GM19438 (cell line): ENCODE measurements around the gene ARHGAP42.
"Not testable (repeated sequence)": the region's sequence is repeated elsewhere in the genome, so short reads cannot be mapped to it uniquely, and the experiment has no call there.

Experiments used
- ATAC-seq: cut with Tn5 transposase; IDR thresholded peaks from one replicate; pipeline ENCODE4 v1.9.1; 2021; ENCODE audit warnings: low read depth; ENCODE audit not compliant: unreplicated experiment

Gene ARHGAP42, protein sequence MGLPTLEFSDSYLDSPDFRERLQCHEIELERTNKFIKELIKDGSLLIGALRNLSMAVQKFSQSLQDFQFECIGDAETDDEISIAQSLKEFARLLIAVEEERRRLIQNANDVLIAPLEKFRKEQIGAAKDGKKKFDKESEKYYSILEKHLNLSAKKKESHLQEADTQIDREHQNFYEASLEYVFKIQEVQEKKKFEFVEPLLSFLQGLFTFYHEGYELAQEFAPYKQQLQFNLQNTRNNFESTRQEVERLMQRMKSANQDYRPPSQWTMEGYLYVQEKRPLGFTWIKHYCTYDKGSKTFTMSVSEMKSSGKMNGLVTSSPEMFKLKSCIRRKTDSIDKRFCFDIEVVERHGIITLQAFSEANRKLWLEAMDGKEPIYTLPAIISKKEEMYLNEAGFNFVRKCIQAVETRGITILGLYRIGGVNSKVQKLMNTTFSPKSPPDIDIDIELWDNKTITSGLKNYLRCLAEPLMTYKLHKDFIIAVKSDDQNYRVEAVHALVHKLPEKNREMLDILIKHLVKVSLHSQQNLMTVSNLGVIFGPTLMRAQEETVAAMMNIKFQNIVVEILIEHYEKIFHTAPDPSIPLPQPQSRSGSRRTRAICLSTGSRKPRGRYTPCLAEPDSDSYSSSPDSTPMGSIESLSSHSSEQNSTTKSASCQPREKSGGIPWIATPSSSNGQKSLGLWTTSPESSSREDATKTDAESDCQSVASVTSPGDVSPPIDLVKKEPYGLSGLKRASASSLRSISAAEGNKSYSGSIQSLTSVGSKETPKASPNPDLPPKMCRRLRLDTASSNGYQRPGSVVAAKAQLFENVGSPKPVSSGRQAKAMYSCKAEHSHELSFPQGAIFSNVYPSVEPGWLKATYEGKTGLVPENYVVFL

DNA sequence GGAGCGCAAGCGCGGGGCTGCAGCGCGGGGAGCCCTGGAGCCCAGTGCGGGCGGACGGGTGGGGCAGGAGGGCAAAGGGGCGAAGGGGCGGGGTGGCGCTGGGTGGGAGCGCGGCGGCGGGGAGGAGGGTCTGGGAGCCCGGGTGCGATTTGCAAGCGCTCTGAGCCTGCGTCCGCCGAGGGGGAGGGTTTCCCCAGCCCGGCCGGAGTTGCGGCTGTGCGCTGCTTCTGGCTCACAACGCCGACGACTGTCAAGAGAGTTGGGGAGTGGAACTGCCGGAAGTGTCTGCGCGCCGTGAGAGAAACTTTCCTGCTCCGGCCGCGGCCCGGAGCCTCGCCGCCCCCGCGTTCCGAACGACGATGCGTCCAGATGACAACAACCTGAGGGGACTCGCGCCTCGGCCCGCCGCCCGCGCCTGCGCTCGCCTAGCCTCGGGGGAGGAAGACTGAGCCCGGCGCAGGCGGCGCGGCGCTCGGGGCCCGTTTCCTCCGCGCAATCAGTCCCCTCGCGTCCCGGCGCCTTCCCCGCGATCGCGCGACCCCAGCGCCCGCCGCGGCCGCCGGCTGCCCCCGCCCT, at the start of gene ARHGAP42:
ARHGAP42 (plus strand) TSS at position 235 of the 576 bp plus-strand sequence. CDS start 391 bp downstream, outside the sequence.
- ATAC-seq = peak; percentile 69

DNA sequence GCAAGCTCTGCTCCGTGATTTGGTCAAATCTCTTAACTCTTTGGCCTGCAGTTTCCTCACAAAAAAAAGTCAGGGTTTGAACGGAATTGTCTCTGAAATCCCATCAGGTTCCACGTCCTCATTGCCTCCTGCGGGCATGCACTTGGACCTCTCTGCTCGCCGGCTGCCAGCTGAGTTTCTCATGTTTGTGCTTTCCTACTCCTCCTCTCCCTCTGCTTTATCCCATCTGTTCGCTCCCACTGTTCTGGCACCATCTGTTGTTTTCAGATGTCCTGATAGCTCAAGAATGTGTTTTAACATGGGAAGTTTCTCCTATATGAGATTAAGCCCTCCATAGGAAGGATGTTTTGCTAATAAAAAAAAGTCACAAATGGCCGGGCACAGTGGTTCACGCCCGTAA, 49.4 kb upstream of the ARHGAP42 start:
- no peak for ATAC-seq

DNA sequence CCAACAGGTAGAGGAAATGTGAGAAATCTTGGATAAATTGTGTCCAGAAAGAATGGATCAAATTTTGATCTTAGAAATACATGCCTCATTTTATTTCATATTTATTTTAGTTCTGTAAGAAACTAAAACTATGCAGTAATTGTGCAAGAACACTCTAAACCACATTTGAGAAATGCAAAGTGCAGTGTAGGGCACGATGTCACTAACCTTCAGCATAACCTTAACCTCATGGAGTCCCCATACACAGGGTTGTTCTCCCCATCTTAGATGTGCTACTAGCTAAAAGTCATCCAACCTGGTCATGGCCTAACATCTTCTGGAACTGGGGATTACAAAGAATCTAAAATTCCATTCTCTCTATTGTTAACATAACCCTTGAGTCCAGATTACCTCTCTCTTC, 48.4 kb upstream of the ARHGAP42 start:
- ATAC-seq = no peak

DNA sequence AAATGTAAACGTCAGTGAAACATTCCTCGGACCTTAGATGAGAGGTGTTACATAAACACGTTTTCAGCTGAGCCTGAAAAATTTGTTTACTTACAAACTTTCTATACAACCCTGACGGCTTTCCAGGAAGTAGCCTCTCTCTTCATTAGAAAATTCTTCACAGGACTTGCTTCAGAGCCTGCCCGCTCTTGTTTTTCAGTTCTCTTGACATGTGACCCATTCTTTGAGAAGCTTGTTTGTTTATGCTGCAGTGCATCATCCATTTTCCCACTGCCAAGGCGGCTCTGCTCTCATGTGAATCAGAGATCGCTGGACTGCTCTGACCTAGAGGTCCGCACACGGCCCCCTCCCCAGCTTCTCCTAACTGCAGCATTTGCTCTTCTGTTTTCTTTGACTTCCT, 47.9 kb upstream of the ARHGAP42 start:
- no peak for ATAC-seq

DNA sequence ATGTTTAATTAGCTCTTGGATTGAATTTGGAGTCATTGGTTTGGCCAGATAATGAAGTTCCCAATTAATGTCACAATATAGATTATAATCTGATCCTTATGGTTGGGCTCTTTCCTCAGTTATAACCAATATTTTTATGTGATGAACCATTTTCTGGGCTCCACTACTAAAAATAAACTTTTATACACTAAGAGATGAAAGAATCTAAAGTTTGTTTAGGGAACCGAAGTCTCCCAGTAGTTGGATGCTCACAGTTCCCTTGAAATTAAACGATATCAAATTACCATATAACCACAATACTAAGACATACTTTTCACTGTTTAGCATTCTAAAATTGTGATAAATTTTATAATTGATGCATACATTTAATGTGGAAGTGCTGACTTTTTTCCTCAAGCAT, 47.0 kb upstream of the ARHGAP42 start:
- no peak for ATAC-seq

DNA sequence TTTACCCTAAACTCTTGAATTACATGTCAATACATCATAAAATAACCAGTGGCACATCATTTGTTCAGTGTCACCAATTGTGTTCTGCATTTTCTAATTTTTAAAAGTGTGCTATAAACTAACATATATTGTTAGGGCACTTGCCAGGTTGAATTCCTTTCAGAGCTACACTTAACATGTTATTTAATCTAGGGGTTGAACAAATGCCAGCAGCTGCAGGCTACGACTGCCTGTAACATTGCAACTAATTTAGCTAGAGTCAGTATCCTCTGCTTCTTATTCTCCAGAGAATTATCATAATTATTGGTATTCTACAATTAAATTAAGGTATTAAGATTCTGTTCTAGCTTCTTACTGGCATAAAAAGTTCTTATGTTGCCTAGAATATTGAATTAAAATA, 46.4 kb upstream of the ARHGAP42 start:
- no peak for ATAC-seq

DNA sequence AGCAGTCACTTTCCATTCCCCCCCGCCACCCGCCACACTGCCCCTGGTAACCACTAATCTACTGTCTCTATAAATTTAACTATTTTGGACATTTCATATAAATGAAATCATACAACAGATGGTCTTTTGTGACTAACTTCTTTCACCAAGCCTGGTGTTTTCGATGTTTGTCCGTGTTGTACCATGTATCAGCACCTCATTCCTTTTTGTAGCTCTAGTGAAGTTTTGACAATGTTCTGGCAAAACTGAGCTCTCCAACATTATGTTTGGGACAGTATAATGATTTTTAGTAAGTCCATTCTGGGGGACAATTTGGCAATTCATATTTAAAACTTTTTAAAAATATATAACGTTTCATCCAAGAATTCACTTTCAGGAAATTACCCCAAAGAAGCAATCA, 45.6 kb upstream of the ARHGAP42 start:
- ATAC-seq = no peak

DNA sequence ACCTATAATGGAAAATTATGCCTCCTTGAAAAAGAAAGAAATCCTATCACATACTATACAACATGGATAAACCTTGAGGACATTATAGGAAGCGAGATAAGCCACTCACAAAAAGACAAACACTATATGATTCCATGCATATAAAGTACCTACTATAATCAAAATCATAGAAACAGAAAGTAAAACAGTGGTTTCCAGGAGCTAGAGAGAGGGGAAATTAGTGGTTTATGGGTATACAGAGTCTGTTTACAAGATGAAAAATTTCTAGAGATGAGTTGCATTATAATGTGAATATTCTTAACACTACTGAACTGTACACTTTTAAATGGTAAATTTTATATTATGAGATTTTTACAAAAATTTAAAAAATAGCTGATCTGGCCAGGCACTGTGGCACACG, 40.5 kb upstream of the ARHGAP42 start:
- ATAC-seq = no peak

DNA sequence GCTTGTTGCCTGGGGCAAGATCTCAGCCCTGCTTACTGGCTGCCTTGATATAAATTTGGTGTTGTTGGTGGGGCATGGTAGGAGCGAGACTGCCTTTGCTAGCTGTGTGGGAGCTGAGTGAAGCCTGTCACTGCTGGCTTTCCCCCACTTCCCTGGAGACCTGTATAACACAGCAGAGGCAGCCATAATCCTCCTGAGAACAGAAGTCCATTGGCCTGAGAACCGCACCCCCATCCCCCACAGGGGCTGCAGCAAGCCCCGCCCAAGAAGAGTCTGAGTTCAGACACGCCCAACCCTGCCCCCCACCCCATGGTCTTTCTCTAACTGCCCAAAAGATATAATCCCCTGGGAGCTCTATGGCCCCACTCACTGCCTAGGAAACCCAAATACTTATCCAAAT, 39.2 kb upstream of the ARHGAP42 start:
- ATAC-seq = no peak

DNA sequence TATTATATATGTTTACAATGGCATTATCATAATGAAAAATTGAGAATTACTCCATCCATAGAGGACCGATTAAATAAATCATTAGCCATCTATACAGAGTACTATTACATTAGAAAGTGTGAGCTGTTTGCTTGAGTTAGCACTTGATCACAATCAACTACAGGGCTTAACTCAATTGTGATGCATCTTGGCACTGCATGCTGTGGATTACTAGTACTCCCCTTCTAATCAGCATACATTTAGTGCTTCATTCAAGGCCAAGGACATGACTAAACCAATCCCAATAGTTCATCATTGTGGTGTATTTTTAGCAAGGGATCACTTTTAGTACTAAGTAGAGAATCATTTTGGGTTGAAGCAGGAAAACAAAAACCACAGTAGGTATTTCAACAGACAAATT, 23.5 kb upstream of the ARHGAP42 start:
- no peak for ATAC-seq

DNA sequence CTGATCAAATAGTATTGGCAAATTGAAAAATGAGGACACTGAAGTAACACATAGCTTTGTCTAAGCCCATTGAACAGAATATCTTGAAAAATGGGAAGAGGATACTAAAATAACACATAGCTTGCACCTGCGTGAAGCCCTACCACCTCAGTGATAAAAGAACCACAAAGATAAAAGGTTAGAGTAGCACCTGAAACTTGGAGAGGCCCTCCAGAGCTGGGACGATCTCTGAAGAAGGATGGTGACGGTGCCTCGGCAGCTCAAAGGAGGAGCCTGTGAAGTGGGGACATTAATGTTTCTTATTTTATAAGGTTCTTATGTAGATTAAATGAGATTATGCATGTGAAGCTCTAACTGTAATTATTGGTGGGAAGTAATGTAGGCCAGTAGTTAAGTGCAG, 23.1 kb upstream of the ARHGAP42 start:
- ATAC-seq = no peak

DNA sequence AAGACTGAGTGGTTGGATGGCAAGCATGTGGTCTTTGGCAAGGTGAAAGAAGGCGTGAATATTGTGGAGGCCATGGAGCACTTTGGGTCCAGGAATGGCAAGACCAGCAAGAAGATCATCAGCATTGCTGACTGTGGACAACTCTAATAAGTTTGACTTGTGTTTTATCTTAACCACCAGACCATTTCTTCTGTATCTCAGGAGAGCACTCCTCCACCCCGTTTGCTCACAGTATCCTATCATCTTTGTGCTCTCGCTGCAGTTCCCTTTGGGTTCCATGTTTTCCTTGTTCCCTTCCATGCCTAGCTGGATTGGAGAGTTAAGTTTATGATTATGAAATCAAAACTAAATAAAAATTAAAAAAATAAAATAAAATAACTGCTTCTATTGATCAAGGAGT, 20.3 kb upstream of the ARHGAP42 start:
- ATAC-seq = not testable (repeated sequence)

DNA sequence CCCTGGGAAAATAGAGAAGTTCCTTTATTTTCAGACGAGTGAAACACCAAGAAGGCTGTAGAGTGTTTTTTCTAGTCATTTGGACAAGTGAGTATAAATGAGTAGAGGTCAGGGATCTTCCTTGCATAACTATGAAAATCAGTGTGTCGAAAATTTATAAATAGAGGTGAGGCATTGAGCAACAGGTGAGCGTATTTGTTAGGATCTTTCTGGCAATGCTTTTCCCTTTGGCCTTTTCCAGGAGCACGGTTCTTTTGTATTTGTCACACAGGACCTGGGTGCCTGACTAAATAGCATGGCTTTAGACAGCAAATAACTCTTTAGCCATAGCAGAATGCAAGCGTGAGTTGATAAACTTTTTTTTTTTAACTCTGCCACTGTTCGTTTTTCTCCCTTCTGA, 19.6 kb upstream of the ARHGAP42 start:
- ATAC-seq = no peak

DNA sequence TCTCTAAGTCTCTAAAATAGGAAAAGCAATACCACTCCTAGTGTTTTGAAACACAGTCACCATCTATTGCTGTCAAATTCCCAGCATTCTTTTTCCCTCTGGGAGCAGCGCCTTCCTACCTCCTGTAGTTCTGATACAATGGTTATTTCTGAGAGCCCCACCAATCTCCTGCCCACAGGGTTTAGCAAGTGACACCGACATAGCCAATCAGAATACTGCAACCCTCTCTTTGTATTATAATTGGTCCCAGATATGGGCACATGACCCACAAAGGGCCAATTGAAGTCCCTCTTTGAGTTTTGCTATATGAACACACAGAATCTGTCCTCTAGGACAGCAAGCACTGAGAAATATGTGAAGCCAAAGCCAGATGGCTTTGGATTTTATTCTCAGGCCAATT, 16.9 kb upstream of the ARHGAP42 start:
- no peak for ATAC-seq

DNA sequence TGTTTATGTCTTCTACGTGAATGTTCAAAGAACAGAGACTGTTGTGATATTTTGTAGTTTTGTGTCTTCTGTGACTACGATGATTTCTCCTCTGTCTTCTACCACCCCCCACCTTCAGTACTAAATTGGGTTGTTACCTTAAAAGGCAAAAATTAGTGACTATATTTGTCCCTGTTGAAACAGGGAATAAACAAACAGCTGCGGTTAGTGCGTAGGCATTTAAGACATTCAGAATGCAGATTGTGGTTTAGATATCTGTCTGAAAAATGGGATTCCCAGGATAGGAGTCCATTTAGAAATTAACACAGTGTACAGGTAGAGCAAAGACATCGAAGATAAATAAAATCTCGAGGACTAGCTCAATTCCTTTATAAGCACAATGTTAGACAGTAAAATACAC, 15.6 kb upstream of the ARHGAP42 start:
- ATAC-seq = no peak

DNA sequence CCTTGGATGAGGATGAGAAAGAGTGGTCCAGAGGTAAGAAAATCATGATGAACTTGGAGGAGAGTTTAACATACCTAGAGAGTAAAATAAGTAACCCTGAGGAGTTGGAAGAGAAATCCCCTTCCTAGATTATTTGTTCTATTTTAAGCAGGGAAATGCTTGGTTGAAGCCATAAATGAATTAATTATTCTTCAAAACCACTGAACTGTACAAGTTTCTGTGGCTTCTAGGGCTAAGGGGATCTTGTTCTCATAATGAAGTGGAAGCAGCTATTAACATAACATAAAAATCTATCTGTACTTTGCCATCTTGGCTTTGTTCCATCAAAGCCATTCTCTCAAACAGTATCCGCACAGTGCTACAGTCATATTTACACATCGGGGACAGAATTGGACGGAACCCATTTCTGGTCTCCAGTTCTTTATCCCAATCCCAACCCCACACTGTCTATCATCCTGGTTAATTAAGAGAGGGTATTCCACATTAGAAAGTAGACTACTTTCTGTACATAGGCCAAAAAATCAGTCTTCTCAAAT, 14.5 kb upstream of the ARHGAP42 start:
- ATAC-seq = no peak

DNA sequence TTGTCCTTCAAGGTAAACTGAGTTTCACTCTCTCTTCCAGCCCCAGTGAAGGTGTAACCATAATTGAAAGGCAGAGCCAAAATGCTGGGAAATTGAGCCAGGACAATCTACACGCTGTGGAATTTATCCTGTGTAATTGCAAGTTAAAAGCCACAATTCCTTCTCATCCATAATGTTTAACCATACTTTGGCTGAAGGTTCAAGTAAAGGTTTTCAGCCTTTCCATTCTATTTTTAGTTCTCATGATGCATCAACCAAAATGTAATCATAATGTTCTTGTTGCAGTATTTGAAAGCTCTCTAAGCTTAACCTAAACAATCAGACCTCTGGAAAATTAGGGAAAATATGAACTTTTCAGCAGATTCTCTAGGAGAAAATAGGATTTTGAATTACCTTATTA, 14.0 kb upstream of the ARHGAP42 start:
- ATAC-seq = no peak

DNA sequence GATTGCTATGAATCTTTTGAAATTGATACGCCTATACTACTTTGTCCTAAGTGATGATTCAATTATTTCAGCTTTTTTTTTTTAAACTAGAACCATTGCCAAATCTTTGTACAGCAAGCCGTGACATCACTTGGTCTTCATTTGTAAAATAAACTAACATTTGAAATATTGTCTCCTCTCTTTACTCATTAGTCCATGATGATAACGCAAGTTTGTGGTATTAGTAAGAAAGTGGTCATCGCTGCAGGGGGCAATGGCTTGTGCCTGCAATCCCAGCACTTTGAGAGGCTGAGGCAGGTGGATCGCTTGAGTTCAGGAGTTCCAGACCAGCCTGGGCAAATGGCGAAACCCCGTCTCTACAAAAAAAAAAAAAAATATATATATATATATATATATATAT, 12.9 kb upstream of the ARHGAP42 start:
- ATAC-seq = no peak

DNA sequence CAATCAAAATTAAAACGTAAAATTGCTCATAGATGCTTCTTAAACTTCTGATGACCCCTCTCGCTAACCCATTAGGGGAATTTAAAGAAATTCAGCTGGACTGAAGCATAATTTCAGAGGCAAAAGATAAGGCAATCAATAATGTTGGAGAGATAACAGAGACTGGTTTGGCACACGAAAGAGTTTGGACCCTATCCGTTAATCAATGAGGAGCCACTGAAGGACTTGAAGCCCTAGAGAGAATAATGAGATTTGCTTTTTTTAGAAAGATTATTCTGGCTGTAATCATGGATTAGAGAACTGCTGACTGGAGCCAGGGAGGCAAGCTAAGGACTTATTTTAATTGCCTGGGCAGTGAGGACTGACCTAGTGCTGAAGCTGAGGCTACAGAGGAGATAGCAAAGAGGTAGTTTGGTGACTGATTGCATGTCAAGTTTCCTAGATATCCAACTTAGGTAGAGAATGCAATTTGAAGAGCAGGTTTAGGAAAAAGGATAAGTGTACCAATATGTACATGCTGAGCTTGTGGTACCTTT, 11.9 kb upstream of the ARHGAP42 start:
- no peak for ATAC-seq

DNA sequence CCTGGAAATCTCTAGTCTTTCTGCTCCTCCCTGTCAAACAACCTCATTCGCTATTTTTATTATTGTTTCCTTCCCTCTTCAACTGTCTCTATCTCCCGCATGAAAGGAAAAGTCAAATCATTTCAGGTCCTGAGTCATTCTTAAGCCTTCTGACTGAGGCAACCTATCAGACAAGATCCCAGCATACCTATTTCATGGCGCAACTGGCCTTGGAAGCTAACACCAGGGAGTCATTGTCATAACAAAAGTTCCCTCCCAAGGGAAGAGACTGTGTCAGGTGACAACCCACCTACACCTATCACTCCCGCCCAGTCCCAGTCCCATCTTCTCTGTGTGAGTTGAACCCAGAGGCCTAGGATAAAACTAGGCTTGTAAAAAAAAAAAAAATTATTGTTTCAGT, 10.2 kb upstream of the ARHGAP42 start:
- ATAC-seq = no peak

DNA sequence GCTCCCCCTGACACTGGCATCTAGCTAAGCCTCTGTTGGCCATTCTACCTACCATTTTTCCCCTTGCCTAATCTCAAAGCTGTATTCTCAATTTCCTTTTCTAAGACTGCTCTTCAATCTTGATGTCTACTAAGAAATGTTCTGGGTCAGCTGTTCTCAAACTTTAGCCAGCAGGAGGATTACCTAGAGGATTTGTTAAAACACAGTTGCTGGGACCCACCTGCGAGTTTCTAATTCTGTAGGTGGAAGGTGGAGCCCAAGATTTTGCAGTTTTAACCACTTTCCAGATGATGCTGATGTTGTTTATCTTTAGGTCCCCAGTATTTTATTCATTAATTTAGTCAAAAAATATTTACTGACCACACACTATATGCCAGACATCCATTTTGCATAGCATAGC, 9.3 kb upstream of the ARHGAP42 start:
- no peak for ATAC-seq
